GM12874 (cell line): ENCODE data around the gene TRIM62.

ENCODE experiments used
- CTCF ChIP-seq: IDR thresholded peaks from 2 replicates; pipeline ENCODE4 v1.5.1; 2011; ENCODE audit warnings: low read depth, mild to moderate bottlenecking, control low read depth, low read length, moderate library complexity; ENCODE audit not compliant: insufficient read depth

TRIM62 gene

GRCh38 chr1:33141216-33141615, 40.6 kb downstream of the TRIM62 start:
- no peak for TF ChIP-seq CTCF

- TF ChIP-seq CTCF, result no peak
Measured at GRCh38 chr1:33140153-33141149, 41.4 kb downstream of the TRIM62 start.

DNA sequence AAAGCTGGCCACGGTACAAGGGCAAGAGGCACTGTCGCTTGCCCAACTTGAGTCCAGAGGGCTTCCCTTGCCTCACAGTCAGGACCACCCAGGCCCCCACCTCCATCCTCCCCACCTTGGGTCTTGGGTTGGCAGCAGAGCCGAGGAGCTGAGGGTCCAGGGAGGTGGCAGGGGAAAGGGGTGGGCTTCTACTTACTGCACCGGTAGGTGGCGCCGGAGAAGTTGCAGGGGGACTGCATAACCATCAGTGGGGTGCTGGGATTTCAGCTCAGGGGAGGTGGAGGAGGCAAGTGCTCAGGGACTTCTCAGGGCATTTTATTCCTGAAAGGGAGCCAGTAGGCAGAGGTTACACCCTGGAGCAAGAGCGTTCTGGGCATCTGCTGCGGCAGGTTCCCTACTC, 44.0 kb downstream of the TRIM62 start:
- peak; percentile 74 for TF ChIP-seq CTCF

DNA sequence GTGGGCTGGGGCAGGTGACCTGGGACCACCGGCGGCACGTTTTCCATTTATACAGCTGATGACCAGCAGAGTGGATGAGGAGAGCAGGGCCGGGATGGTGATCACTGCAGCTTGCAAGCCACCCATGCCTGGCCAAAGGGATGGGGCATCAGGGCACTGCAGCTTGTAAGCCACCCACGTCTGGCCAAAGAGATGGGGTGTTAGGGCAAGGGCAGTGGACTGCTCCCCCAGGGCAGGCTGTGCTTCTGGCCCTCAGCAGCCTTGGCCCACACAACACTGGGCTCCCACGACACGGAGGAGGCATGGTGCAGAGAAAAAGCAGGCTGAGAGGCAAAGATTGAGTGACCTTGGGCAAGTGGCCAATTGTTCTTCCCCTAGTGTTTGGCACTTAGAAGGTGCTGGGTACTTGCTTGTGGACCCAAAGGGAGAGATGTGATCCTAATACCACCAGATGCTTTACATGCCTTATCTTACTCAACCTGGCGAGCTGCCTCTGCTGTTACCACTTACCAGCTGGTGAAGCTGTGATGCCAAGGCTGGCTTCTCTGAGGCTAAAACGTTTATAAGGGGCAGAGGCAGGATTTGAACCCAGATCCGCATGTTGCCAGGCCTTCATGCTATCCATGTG, 48.3 kb downstream of the TRIM62 start:
- no peak for TF ChIP-seq CTCF

DNA sequence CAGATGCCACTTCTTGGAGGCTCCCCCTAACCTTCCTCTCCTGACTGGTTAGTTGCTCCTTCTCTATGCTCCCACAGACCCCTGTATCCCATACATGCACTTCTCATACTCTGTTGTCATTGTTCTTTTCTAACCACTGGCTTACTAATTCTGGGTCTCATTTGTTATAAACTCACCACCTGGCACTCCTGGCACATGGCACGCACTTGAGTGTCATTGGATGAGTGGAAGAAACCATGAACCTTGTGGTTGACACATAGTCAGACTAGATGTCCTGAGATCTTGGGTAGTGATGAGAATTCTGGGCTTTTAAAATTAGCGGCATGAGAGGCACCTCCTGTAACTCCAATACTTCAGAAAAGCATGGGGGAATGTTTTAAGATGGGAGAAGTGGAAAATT, 49.3 kb downstream of the TRIM62 start:
- no peak for TF ChIP-seq CTCF

DNA sequence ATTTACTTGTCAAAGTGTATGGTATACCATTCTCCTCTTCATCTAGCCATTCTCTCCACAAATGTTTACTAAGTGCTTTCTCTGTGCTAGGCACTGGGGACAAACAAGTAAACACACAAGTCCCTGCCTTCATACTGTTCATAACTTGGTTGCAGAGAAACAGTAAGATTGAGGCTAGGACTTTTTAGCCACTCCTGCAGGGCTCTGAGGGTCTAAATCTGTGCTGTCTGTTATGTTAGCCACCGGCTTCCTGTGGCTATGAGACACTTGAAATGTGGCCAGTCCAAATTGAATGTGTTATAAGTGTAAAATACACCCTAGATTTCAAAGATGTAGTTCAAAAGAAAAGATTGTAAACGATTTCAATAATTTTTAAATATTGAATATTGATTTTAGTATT, 50.7 kb downstream of the TRIM62 start:
- TF ChIP-seq CTCF, result no peak

DNA sequence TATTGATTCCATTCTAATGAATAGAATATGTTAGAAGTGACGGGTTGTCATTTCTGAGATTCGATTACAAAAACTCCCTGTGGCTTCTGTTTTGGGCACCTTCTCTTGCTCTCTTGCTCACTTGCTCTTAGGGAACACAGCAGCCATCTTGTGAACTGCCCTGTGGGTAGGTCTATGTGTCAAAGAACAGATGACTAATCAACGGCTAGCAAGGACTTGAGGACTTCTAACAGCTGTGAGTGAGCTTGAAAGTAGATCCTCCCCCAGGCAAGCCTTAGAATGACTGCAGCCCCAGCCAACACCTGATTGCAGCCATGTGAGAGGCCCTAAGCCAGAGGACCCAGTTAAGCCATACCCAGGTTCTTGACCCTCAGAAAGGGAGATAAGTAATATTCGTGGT, 51.5 kb downstream of the TRIM62 start:
- no peak for TF ChIP-seq CTCF
